Endodermal cell (in vitro differentiated cells): ENCODE data around the gene OTOG. TPM values are rescaled to one million over a fixed set of nuclear protein-coding genes. Genes with fewer than 3 reads are reported as not detected.

Experiments
- DNase-seq: peaks from one replicate; pipeline ENCODE4 v3.0.0-alpha.2; 2017
- H3K27ac ChIP-seq: 2 replicates; pipeline ENCODE4 v1.5.1; 2013; ENCODE audit warnings: mild to moderate bottlenecking, low read depth, low read length, moderate library complexity
- H3K27me3 ChIP-seq: 2 replicates; pipeline ENCODE4 v1.6.1; 2013; ENCODE audit warnings: mild to moderate bottlenecking, low read length, moderate library complexity; ENCODE audit not compliant: insufficient read depth, control insufficient read depth, poor library complexity, severe bottlenecking
- H3K36me3 ChIP-seq: 2 replicates; pipeline ENCODE4 v1.7.0; 2013; ENCODE audit warnings: mild to moderate bottlenecking, low read length, moderate library complexity; ENCODE audit not compliant: control insufficient read depth, insufficient read depth
- H3K4me1 ChIP-seq: one replicate; pipeline ENCODE4 v1.7.0; 2013; ENCODE audit warnings: low read length; ENCODE audit not compliant: control insufficient read depth, insufficient read depth
- H3K4me3 ChIP-seq: 2 replicates; pipeline ENCODE4 v1.5.1; 2013; ENCODE audit warnings: mild to moderate bottlenecking, low read length, moderate library complexity
- H3K9ac ChIP-seq: 2 replicates; pipeline ENCODE4 v1.6.1; 2013; ENCODE audit warnings: mild to moderate bottlenecking, low read length, moderate library complexity; ENCODE audit not compliant: poor library complexity, severe bottlenecking; ENCODE audit errors: extremely low read depth
- H3K9me3 ChIP-seq: 2 replicates; pipeline ENCODE4 v1.6.1; 2013; ENCODE audit warnings: mild to moderate bottlenecking, low read length, moderate library complexity; ENCODE audit not compliant: control insufficient read depth
- H3K27ac Mint-ChIP-seq: 2 replicates; pipeline ENCODE4 v1.8.0; 2020; ENCODE audit warnings: mixed read lengths
- H3K27me3 Mint-ChIP-seq: 2 replicates; pipeline ENCODE4 v1.8.0; 2021; ENCODE audit warnings: mild to moderate bottlenecking, mixed read lengths; ENCODE audit not compliant: insufficient read depth
- H3K36me3 Mint-ChIP-seq: 2 replicates; pipeline ENCODE4 v1.8.0; 2020; ENCODE audit warnings: low read depth, mixed read lengths
- H3K4me1 Mint-ChIP-seq: 2 replicates; pipeline ENCODE4 v1.8.0; 2020; ENCODE audit warnings: mixed read lengths
- H3K4me3 Mint-ChIP-seq: 2 replicates; pipeline ENCODE4 v1.8.0; 2020; ENCODE audit warnings: mild to moderate bottlenecking, moderate library complexity, mixed read lengths
- H3K9me3 Mint-ChIP-seq: 2 replicates; pipeline ENCODE4 v1.8.0; 2020; ENCODE audit warnings: mild to moderate bottlenecking, mixed read lengths
- WGBS, 2 experiments: methylation state at CpG; one replicate each; pipeline versions ENCODE4 v1.1.5 to v1.1.7; 2013; ENCODE audit warnings: missing lambda C conversion rate in 2 of 2, mixed read lengths in 1 of 2; ENCODE audit not compliant: insufficient coverage in 1 of 2, insufficient read length in 1 of 2; 5-methylcytosine and 5-hydroxymethylcytosine counted together
- total RNA-seq, 2 donors: library from RNA; stranded (reverse); fragmentation: NEBNext Ultra II Directional in 1 of 2; extraction: Animal tissue kit (Norgen Biotek cat#: 25700) in 1 of 2; gene quantifications; 2 replicates in 1 of 2; 3 replicates in 1 of 2; pipeline ENCODE4 v1.2.1, GENCODE V29; 2021
- TF ChIP-seq, protein P1 (sequence below): fragments of 200-600 bp; sonication (generic); conservative IDR thresholded peaks from 2 replicates; pipeline ENCODE4 v1.5.0; 2021; ENCODE audit warnings: antibody characterized with exemption, mild to moderate bottlenecking

The OTOG gene
- total RNA-seq, 2 donors from 2014 or later: 0.33 to 0.55 TPM

DNA sequence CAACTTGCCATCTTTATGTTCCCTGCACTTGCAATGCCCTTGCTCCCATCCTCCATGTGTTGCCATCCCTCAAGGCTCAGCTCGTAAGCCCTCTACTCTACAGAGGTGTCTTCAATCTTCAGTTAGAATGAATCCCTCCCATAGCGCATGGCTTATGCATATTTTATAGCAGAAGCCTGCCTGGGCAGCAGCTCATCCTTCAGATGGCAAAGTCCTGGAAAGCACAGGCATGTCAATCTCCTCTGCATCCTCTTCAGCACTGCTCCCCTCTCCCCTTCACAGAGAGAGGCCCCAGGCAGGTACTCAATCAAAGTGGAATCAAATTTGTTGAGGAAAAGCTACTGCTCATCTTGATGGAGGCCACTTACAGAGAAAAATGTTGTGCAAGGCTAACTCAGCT, 39.3 kb upstream of the OTOG start:
- no peaks in the 10 kb centered on the region for H3K9me3 Mint-ChIP-seq
- no peak overlapping the region for H3K9ac ChIP-seq
- no peaks in the 10 kb centered on the region for H3K4me1 ChIP-seq
- H3K36me3 ChIP-seq: no peaks in the 10 kb centered on the region
- no peaks in the 10 kb centered on the region for H3K27me3 ChIP-seq
- H3K27me3 Mint-ChIP-seq: peaks cover 26% of the 10 kb centered on the region
- peaks cover 3% of the 10 kb centered on the region for H3K4me1 Mint-ChIP-seq
- H3K36me3 Mint-ChIP-seq: no peaks in the 10 kb centered on the region
- no peak overlapping the region for H3K4me3 Mint-ChIP-seq
- no peaks in the 10 kb centered on the region for H3K9me3 ChIP-seq
- TF ChIP-seq, protein P1, sequence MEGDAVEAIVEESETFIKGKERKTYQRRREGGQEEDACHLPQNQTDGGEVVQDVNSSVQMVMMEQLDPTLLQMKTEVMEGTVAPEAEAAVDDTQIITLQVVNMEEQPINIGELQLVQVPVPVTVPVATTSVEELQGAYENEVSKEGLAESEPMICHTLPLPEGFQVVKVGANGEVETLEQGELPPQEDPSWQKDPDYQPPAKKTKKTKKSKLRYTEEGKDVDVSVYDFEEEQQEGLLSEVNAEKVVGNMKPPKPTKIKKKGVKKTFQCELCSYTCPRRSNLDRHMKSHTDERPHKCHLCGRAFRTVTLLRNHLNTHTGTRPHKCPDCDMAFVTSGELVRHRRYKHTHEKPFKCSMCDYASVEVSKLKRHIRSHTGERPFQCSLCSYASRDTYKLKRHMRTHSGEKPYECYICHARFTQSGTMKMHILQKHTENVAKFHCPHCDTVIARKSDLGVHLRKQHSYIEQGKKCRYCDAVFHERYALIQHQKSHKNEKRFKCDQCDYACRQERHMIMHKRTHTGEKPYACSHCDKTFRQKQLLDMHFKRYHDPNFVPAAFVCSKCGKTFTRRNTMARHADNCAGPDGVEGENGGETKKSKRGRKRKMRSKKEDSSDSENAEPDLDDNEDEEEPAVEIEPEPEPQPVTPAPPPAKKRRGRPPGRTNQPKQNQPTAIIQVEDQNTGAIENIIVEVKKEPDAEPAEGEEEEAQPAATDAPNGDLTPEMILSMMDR: no peak
- no peak overlapping the region for H3K27ac Mint-ChIP-seq
- no peak for DNase-seq
- 95 to 100% methylated on average over 1 to 2 of the region's 2 CpGs for WGBS, 2 experiments
- no peak overlapping the region for H3K27ac ChIP-seq
- no peak overlapping the region for H3K4me3 ChIP-seq

DNA sequence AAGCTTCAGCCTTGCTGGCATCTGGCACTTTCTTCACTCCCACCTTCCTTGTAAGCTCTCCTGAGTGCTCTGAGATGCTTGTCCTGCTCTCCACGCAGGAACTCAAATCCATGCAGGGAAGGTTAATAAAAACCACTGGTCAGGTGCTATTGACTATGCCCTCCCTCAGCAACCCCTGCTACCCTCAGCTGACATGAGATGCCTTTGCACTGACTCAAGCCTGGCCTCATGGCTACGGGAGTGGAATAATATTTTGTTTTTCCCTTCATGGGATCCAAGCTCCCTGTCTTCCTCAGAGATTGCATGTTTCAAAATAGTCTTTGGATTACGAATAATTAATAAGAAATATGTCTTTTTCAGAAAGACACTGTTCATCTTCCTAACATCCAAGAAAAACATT, 38.8 kb upstream of the OTOG start:
- H3K27me3 Mint-ChIP-seq: peaks cover 30% of the 10 kb centered on the region
- DNase-seq: no peak
- Histone ChIP-seq H3K9ac (no peak overlapping the region), H3K36me3 (no peaks in the 10 kb centered on the region), H3K4me1 (no peaks in the 10 kb centered on the region), H3K4me3 (no peak overlapping the region), H3K27me3 (no peaks in the 10 kb centered on the region), H3K9me3 (no peaks in the 10 kb centered on the region), H3K27ac (no peak overlapping the region)
- peaks cover 3% of the 10 kb centered on the region for H3K4me1 Mint-ChIP-seq
- TF ChIP-seq, protein P1: no peak
- H3K27ac Mint-ChIP-seq: no peak overlapping the region
- WGBS, 2 experiments: 72% methylated on average over 2 of the region's 3 CpGs; no CpG with 5 or more reads in 1 of the 2 experiments
- H3K9me3 Mint-ChIP-seq: no peaks in the 10 kb centered on the region
- H3K36me3 Mint-ChIP-seq: no peaks in the 10 kb centered on the region
- H3K4me3 Mint-ChIP-seq: no peak overlapping the region

GRCh38 chr11:17508791-17509190, 38.3 kb upstream of the OTOG start:
- Mint-ChIP-seq H3K4me3 (no peak overlapping the region), H3K36me3 (no peaks in the 10 kb centered on the region), H3K27me3 (peaks cover 30% of the 10 kb centered on the region), H3K27ac (no peak overlapping the region), H3K4me1 (peaks cover 3% of the 10 kb centered on the region), H3K9me3 (no peaks in the 10 kb centered on the region)
- no peaks in the 10 kb centered on the region for H3K36me3 ChIP-seq
- H3K4me1 ChIP-seq: no peaks in the 10 kb centered on the region
- no peaks in the 10 kb centered on the region for H3K27me3 ChIP-seq
- no peak overlapping the region for H3K27ac ChIP-seq
- no peak overlapping the region for H3K9ac ChIP-seq
- TF ChIP-seq, protein P1: no peak
- WGBS, 2 experiments: 64% methylated on average over 3 of the region's 3 CpGs; no CpG with 5 or more reads in 1 of the 2 experiments
- no peak for DNase-seq
- H3K9me3 ChIP-seq: no peaks in the 10 kb centered on the region
- no peak overlapping the region for H3K4me3 ChIP-seq
